Measurements from ENCODE around the gene PAF1. TPM values are rescaled to one million over a fixed set of nuclear protein-coding genes. Genes with fewer than 3 reads are reported as not detected.

PAF1 gene
- total and polyA plus RNA-seq, 2 of the 13 experiments (the other 11 are each of a cell fraction or from before 2014, with no cell fraction given): 30.2 to 31.1 TPM

GRCh38 chr19:39409208-39410016 lies 18.5 kb upstream of the PAF1 start (continued):
- TF ChIP-seq SMAD9 (CRISPR knock-in tag; IDR thresholded peaks at IDR 0.05): no peak
- TF ChIP-seq ADNP (CRISPR knock-in tag; IDR thresholded peaks at IDR 0.05): no peak
- TF ChIP-seq, protein P1, sequence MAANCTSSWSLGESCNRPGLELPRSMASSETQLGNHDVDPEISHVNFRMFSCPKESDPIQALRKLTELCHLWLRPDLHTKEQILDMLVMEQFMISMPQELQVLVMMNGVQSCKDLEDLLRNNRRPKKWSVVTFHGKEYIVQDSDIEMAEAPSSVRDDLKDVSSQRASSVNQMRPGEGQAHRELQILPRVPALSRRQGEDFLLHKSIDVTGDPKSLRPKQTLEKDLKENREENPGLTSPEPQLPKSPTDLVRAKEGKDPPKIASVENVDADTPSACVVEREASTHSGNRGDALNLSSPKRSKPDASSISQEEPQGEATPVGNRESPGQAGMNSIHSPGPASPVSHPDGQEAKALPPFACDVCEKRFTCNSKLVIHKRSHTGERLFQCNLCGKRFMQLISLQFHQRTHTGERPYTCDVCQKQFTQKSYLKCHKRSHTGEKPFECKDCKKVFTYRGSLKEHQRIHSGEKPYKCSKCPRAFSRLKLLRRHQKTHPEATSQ (CRISPR knock-in tag; IDR thresholded peaks at IDR 0.05; ENCODE audit: borderline replicate concordance): peak; percentile 30; the same call in 1 of the 2 replicates
- TF ChIP-seq ZSCAN30 (CRISPR knock-in tag; IDR thresholded peaks at IDR 0.05): no peak
- TF ChIP-seq NFKBIZ (CRISPR knock-in tag; IDR thresholded peaks at IDR 0.05): no peak
- TF ChIP-seq ZNF788 (CRISPR knock-in tag; IDR thresholded peaks at IDR 0.05; ENCODE audit: borderline replicate concordance): no peak
- TF ChIP-seq ZNF10 (CRISPR knock-in tag; IDR thresholded peaks at IDR 0.05; ENCODE audit: borderline replicate concordance, low read depth): no peak
- no peak; the same call in 1 of the 2 replicates for TF ChIP-seq THAP11 (CRISPR knock-in tag; IDR thresholded peaks at IDR 0.05)
- no peak for TF ChIP-seq MAFF (IDR thresholded peaks at IDR 0.05; ENCODE audit: low read depth, low read length)
- no peak for TF ChIP-seq NR2F6 (IDR thresholded peaks at IDR 0.05)
- TF ChIP-seq NR2F6 (CRISPR knock-in tag; IDR thresholded peaks at IDR 0.05): peak; percentile 38; the same call in 1 of the 2 replicates
- no peak for TF ChIP-seq KDM6A (CRISPR knock-in tag; IDR thresholded peaks at IDR 0.05; ENCODE audit: low read depth)
- TF ChIP-seq RARG (CRISPR knock-in tag; IDR thresholded peaks at IDR 0.05; ENCODE audit: low read depth): no peak
- no peak for TF ChIP-seq HNRNPL (IDR thresholded peaks at IDR 0.05; ENCODE audit: low read depth, low read length)
- no peak for TF ChIP-seq PHB2 (IDR thresholded peaks at IDR 0.05; ENCODE audit: partially characterized antibody)
- TF ChIP-seq ATAD3A (CRISPR knock-in tag; IDR thresholded peaks at IDR 0.05): no peak
- no peak for TF ChIP-seq ZNF589 (CRISPR knock-in tag; conservative IDR thresholded peaks at IDR 0.05)
- peak; percentile 72 for TF ChIP-seq RBM22 (optimal IDR thresholded peaks at IDR 0.05; ENCODE audit: low read length)
- TF ChIP-seq, protein P2, sequence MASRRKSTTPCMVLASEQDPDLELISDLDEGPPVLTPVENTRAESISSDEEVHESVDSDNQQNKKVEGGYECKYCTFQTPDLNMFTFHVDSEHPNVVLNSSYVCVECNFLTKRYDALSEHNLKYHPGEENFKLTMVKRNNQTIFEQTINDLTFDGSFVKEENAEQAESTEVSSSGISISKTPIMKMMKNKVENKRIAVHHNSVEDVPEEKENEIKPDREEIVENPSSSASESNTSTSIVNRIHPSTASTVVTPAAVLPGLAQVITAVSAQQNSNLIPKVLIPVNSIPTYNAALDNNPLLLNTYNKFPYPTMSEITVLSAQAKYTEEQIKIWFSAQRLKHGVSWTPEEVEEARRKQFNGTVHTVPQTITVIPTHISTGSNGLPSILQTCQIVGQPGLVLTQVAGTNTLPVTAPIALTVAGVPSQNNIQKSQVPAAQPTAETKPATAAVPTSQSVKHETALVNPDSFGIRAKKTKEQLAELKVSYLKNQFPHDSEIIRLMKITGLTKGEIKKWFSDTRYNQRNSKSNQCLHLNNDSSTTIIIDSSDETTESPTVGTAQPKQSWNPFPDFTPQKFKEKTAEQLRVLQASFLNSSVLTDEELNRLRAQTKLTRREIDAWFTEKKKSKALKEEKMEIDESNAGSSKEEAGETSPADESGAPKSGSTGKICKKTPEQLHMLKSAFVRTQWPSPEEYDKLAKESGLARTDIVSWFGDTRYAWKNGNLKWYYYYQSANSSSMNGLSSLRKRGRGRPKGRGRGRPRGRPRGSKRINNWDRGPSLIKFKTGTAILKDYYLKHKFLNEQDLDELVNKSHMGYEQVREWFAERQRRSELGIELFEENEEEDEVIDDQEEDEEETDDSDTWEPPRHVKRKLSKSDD (CRISPR knock-in tag; IDR thresholded peaks at IDR 0.05; ENCODE audit: low read depth): no peak
- peak; percentile 98 for TF ChIP-seq CREB1 (IDR thresholded peaks at IDR 0.05)
- TF ChIP-seq CREB1 (CRISPR knock-in tag; IDR thresholded peaks at IDR 0.05): peak; percentile 92
- no peak for TF ChIP-seq TCF7L2 (IDR thresholded peaks at IDR 0.05; ENCODE audit: low read depth, low read length)
- peak; percentile 26; the same call in 1 of the 2 replicates for TF ChIP-seq ZSCAN21 (CRISPR knock-in tag; IDR thresholded peaks at IDR 0.05; ENCODE audit: borderline replicate concordance)
- TF ChIP-seq SMC3 (IDR thresholded peaks at IDR 0.05; ENCODE audit: low read length): no peak
- no peak for TF ChIP-seq ZXDC (CRISPR knock-in tag; IDR thresholded peaks at IDR 0.05)
- no peak; the same call in 1 of the 2 replicates for TF ChIP-seq CCDC6 (CRISPR knock-in tag; IDR thresholded peaks at IDR 0.05)

Data from HepG2 (cell line).